ENCODE measurements around the gene MDP1.

GRCh38 chr14:24261256-24261968, 45.5 kb upstream of the MDP1 start:
- TF ChIP-seq POLR2A (IDR thresholded peaks at IDR 0.05; ENCODE audit: low read length): no peak
- TF ChIP-seq GATA1 (IDR thresholded peaks at IDR 0.05; ENCODE audit: low read depth, low read length): no peak

Data from erythroblast (primary cell).